Measurements from ENCODE around the gene IQGAP1. TPM values are rescaled to one million over a fixed set of nuclear protein-coding genes. Genes with fewer than 3 reads are reported as not detected.

Gene IQGAP1
- total and polyA plus RNA-seq, 2 of the 4 experiments (the other 2 are of a cell fraction): 87.5 to 207 TPM

Small RNA genes lying within 50 kb of the gene (microRNA-seq; reads per million reads assigned to microRNA genes)
- not detected for gene NDUFA3P4 (ENCODE audit: insufficient read depth, insufficient read length)

Small RNA genes lying within 50 kb of the gene (small RNA-seq; reads per million reads assigned to genes)
- gene NDUFA3P4: 0 reads per million in 5 experiments

Other genes starting within 250 kb of the IQGAP1 start
- gene SEMA4B, start 186.9 kb upstream of the IQGAP1 start, total RNA-seq (2012; rRNA removed): 5.0 and 6.9 TPM in 2 replicates
- 22.5 and 27.5 TPM in 2 replicates for gene SEMA4B, start 186.9 kb upstream of the IQGAP1 start, polyA plus RNA-seq (2012; rRNA removed)
- 29.4 and 31.5 TPM in 2 replicates for gene CIB1, start 154.3 kb upstream of the IQGAP1 start, total RNA-seq (2012; rRNA removed)
- 94.1 and 102 TPM in 2 replicates for gene CIB1, start 154.3 kb upstream of the IQGAP1 start, polyA plus RNA-seq (2012; rRNA removed)
- 3.9 and 4.1 TPM in 2 replicates for gene GDPGP1, start 154.0 kb upstream of the IQGAP1 start, total RNA-seq (2012; rRNA removed)
- 1.3 and 2.3 TPM in 2 replicates for gene GDPGP1, start 154.0 kb upstream of the IQGAP1 start, polyA plus RNA-seq (2012; rRNA removed)
- gene TTLL13, start 138.7 kb upstream of the IQGAP1 start, total RNA-seq (2012; rRNA removed): not detected in 2 replicates
- 0.10 TPM in 1 of 2 replicates, not detected in the other for gene TTLL13, start 138.7 kb upstream of the IQGAP1 start, polyA plus RNA-seq (2012; rRNA removed)
- 39.6 and 44.2 TPM in 2 replicates for gene NGRN, start 122.6 kb upstream of the IQGAP1 start, total RNA-seq (2012; rRNA removed)
- gene NGRN, start 122.6 kb upstream of the IQGAP1 start, polyA plus RNA-seq (2012; rRNA removed): 40.3 and 46.2 TPM in 2 replicates
- gene ZNF774, start 36.0 kb upstream of the IQGAP1 start, total RNA-seq (2012; rRNA removed): 1.1 TPM in 2 replicates
- gene ZNF774, start 36.0 kb upstream of the IQGAP1 start, polyA plus RNA-seq (2012; rRNA removed): 0.90 and 0.91 TPM in 2 replicates
- 4.7 and 6.7 TPM in 2 replicates for gene CRTC3, start 141.7 kb downstream of the IQGAP1 start, total RNA-seq (2012; rRNA removed)
- gene CRTC3, start 141.7 kb downstream of the IQGAP1 start, polyA plus RNA-seq (2012; rRNA removed): 14.8 and 17.3 TPM in 2 replicates